Psoas muscle (tissue), 8 donors: ENCODE data around the gene NME4. TPM values are rescaled to one million over a fixed set of nuclear protein-coding genes. Genes with fewer than 3 reads are reported as not detected.

Source experiments
- ATAC-seq, 4 donors: fragments of 200-7000 bp; cut with Tn5 transposase; one replicate each; pipeline ENCODE4 v1.9.1; 2020; ENCODE audit warnings: moderate library complexity in 3 of 4, mild to moderate bottlenecking in 2 of 4
- DNase-seq, 2 donors: peaks; one replicate each; pipeline ENCODE4 v3.0.0-alpha.2; 2020
- H3K27ac ChIP-seq: fragments of 200-600 bp; one replicate; pipeline ENCODE4 v1.8.0; 2022
- H3K27me3 ChIP-seq, 3 donors: fragments of 200-600 bp in 1 of 3; one replicate each; pipeline versions ENCODE4 v1.6.1 to v1.8.0; 2013 to 2022; ENCODE audit warnings: low read length in 2 of 3, mild to moderate bottlenecking in 2 of 3, moderate library complexity in 1 of 3; ENCODE audit not compliant: insufficient read depth in 3 of 3
- H3K36me3 ChIP-seq, 2 donors: fragments of 200-600 bp in 1 of 2; one replicate each; pipeline versions ENCODE4 v1.6.1 to v1.8.0; 2013 to 2022; ENCODE audit warnings: low read depth in 1 of 2, mild to moderate bottlenecking in 1 of 2, moderate library complexity in 1 of 2; ENCODE audit not compliant: insufficient read depth in 1 of 2
- H3K4me1 ChIP-seq: fragments of 200-600 bp; one replicate; pipeline ENCODE4 v1.8.0; 2022
- H3K4me3 ChIP-seq: fragments of 200-600 bp; one replicate; pipeline ENCODE4 v1.8.0; 2022; ENCODE audit warnings: mild to moderate bottlenecking
- H3K9me3 ChIP-seq: fragments of 200-600 bp; one replicate; pipeline ENCODE4 v1.8.0; 2022
- CTCF ChIP-seq: fragments of 200-600 bp; IDR thresholded peaks from one replicate; pipeline ENCODE4 v1.8.0; 2022; ENCODE audit warnings: antibody characterized with exemption
- WGBS, 3 donors: extraction: QIAGEN DNeasy Blood & Tissue Kit; methylation state at CpG; one replicate each; pipeline versions ENCODE4 v1.1.6 to v1.1.7; 2013; 5-methylcytosine and 5-hydroxymethylcytosine counted together
- intact Hi-C, 2 donors: fragments of 100-400 bp; cut with DNase I; formaldehyde crosslinking; loops; one replicate each; pipeline versions ENCODE4 v1.11.0 to v1.14.2; 2022
- polyA plus RNA-seq, 3 donors: library from polyadenylated mRNA; stranded (reverse); fragments of 200-250 nt; gene quantifications; one replicate each; pipeline ENCODE4 v1.2.3, GENCODE V29; 2013
- total RNA-seq, 4 donors: library from RNA; stranded (reverse); fragmentation: NEBNext Ultra II Directional in 2 of 4; extraction: Animal tissue kit (Norgen Biotek cat#: 25700) in 2 of 4; gene quantifications; one replicate each; pipeline versions ENCODE4 v1.2.1 to v1.2.4, GENCODE V29; 2021 to 2023
- donor health status: healthy with polysubstance abuse.
- donor health status: DM: no; HTN: no; CAD: no; lungs with moderate emphysema.
- donor health status: Bipolar disorder and iron deficiency.
- donor health status: healthy.
- donor health status: DM: yes; HTN: yes; CAD: no.
- donor health status: DM: no; HTN: no; CAD: no.
- donor health status: DM: no; HTN: no; CAD: no.
- donor health status: DM: yes; HTN: yes; CAD: no.

Gene NME4
- total and polyA plus RNA-seq, 7 donors, result 16.0 to 39.7 (median 23.1) TPM

- H3K27me3 ChIP-seq, result no peaks in the 10 kb centered on the region
- H3K27ac ChIP-seq, result peak overlapping the region; percentile 96
- no peaks in the 10 kb centered on the region for H3K9me3 ChIP-seq
- intact Hi-C loops, result loop anchor here in 1 of 2 donors (5.0 kb wide), 1 partner anchor 46 kb away; no protein-coding TSS in a partner anchor
- peak overlapping the region; percentile 89 for H3K4me3 ChIP-seq
- TF ChIP-seq CTCF, result no peak
- ATAC-seq, result no peak
- DNase-seq, result peak; percentile 36 to 63
- peaks cover 51% of the 10 kb centered on the region for H3K4me1 ChIP-seq
- peaks cover 0 to 11% of the 10 kb centered on the region in 2 donors for H3K36me3 ChIP-seq
- WGBS, 3 donors, result 0 to 1% (median 1%) methylated on average over 60 to 97 of the region's 97 CpGs
These were observed 29.3 kb downstream of the NME4 start for GRCh38 chr16:426115-426905.

- ATAC-seq, result no peak
- intact Hi-C loops, result loop anchor here in 1 of 2 donors (5.0 kb wide), 1 partner anchor 45 kb away; no protein-coding TSS in a partner anchor
- 4 to 7% (median 7%) methylated on average over 12 to 13 of the region's 13 CpGs for WGBS, 3 donors
These were observed 29.9 kb downstream of the NME4 start for GRCh38 chr16:426906-427249.

GRCh38 chr16:427250-427649, 30.3 kb downstream of the NME4 start:
- intact Hi-C loops, result loop anchor here in 1 of 2 donors (5.0 kb wide), 1 partner anchor 45 kb away; no protein-coding TSS in a partner anchor
- no peak for DNase-seq
- Histone ChIP-seq H3K4me1 (peaks cover 51% of the 10 kb centered on the region), H3K9me3 (no peaks in the 10 kb centered on the region), H3K27ac (peak overlapping the region; percentile 80), H3K27me3 (no peaks in the 10 kb centered on the region), H3K4me3 (peak overlapping the region; percentile 89), H3K36me3 (peaks cover 0 to 11% of the 10 kb centered on the region in 2 donors)
- no peak for TF ChIP-seq CTCF
- 28 to 57% (median 33%) methylated on average over 10 of the region's 10 CpGs for WGBS, 3 donors
- no peak for ATAC-seq

More at GRCh38 chr16:426906-427249, 29.9 kb downstream of the NME4 start:
- peak overlapping the region; percentile 80 for H3K27ac ChIP-seq
- H3K36me3 ChIP-seq, result peaks cover 0 to 11% of the 10 kb centered on the region in 2 donors
- no peak for TF ChIP-seq CTCF
- H3K9me3 ChIP-seq, result no peaks in the 10 kb centered on the region
- DNase-seq, result no peak
- H3K4me1 ChIP-seq, result peaks cover 51% of the 10 kb centered on the region
- peak overlapping the region; percentile 89 for H3K4me3 ChIP-seq
- H3K27me3 ChIP-seq, result no peaks in the 10 kb centered on the region

GRCh38 chr16:430904-431303, 33.9 kb downstream of the NME4 start:
- Histone ChIP-seq H3K27ac (no peak overlapping the region), H3K4me1 (peaks cover 33% of the 10 kb centered on the region), H3K36me3 (peaks cover 0 to 32% of the 10 kb centered on the region in 2 donors), H3K27me3 (no peaks in the 10 kb centered on the region), H3K9me3 (no peaks in the 10 kb centered on the region), H3K4me3 (no peak overlapping the region)
- DNase-seq, result no peak
- WGBS, 3 donors, result 95 to 97% (median 97%) methylated on average over 7 of the region's 7 CpGs
- TF ChIP-seq CTCF, result no peak
- ATAC-seq, result no peak
- intact Hi-C loops, result no loop called here
